GM21423 (cell line): ENCODE data around the gene PLEKHF1.
A peak's percentile ranks its signal among the peaks of the same experiment; 100 is the strongest.
"Not testable (repeated sequence)": the region's sequence is repeated elsewhere in the genome, so short reads cannot be mapped to it uniquely, and the experiment has no call there.

Experiments
- ATAC-seq: cut with Tn5 transposase; IDR thresholded peaks from one replicate; pipeline ENCODE4 v1.9.1; 2021; ENCODE audit warnings: mild to moderate bottlenecking, moderate library complexity; ENCODE audit not compliant: unreplicated experiment

PLEKHF1 gene, protein sequence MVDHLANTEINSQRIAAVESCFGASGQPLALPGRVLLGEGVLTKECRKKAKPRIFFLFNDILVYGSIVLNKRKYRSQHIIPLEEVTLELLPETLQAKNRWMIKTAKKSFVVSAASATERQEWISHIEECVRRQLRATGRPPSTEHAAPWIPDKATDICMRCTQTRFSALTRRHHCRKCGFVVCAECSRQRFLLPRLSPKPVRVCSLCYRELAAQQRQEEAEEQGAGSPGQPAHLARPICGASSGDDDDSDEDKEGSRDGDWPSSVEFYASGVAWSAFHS

DNA sequence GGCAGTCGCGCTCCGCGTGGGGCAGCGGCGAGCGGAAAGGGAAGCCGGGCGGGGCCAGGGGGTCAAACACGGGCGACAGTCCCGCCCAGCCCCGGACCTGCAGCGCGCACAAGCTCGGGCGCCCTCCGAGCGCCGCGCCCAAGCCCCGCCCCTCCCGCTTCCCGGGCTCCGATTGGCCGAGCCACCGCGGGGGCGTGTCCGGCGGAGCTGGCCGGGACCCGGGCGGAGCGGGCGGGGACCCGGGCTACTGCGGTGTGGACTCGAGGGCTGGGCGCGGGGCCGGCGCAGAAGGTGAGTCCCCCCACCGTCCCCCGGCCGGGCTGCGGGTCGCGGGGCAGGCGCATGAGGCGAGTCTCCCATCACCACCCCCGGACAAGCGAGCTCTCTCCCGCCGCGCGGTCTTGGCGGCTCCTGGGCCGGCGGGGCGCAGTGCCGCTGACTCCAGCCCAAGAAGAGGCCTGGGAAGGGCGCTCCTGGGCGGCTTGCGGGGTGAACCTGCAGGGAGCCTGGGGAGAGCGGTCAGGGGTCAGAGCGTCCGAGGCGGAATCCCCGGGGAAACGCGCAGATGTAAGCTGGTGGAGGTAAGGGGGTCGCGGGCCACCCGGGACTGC, at the start of gene PLEKHF1:
TSS of gene PLEKHF1 (plus strand) at position 247 of the 611 bp plus-strand sequence. CDS start 8,379 bp downstream, outside the sequence.
- peak; percentile 88 for ATAC-seq

DNA sequence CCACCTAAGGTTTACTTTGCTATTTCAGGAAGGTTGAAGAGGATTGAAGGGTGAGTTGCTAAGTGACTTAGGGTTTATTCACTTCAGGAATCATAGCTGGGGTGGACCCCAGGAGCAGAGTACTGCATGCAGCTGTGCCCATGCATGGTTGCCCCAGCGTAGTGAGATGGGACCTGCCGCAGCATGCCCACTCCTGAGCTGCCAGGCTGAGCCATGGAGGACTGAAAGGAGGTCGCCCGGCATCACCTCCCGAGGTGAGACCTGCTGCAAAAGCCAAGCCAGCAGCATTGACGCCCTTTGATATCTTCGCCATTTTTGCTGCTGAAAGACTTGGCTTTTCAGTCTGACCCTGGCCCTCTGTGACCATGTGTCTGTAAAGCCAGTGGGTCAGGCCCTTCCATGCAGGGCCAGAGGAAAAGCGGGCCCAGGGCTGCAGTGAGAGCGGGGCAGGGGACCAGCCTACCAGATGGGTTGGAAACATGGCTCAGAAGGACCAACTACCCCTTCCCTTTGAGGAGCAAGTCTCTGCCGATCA, 49.3 kb upstream of the PLEKHF1 start:
- ATAC-seq = no peak

DNA sequence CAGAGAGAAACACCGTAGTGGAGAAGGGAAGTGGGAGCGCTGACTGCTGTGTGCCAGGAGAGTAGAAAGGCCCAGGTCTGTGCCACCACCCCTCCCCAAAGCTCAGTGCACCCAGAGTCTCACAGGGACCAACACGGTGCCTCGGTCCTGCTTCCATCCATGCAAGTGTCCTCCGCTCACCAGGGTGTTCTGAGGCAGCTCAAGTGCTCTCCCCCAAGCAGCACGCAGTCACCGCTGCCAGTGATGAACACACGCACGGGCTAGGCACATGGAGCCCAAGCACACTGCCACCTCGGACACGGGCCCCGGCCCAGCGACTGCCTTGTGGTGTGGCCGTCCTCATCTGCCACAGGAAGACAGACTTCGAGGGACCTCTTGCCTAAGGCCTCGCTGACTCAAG, 48.7 kb upstream of the PLEKHF1 start:
- ATAC-seq = no peak

DNA sequence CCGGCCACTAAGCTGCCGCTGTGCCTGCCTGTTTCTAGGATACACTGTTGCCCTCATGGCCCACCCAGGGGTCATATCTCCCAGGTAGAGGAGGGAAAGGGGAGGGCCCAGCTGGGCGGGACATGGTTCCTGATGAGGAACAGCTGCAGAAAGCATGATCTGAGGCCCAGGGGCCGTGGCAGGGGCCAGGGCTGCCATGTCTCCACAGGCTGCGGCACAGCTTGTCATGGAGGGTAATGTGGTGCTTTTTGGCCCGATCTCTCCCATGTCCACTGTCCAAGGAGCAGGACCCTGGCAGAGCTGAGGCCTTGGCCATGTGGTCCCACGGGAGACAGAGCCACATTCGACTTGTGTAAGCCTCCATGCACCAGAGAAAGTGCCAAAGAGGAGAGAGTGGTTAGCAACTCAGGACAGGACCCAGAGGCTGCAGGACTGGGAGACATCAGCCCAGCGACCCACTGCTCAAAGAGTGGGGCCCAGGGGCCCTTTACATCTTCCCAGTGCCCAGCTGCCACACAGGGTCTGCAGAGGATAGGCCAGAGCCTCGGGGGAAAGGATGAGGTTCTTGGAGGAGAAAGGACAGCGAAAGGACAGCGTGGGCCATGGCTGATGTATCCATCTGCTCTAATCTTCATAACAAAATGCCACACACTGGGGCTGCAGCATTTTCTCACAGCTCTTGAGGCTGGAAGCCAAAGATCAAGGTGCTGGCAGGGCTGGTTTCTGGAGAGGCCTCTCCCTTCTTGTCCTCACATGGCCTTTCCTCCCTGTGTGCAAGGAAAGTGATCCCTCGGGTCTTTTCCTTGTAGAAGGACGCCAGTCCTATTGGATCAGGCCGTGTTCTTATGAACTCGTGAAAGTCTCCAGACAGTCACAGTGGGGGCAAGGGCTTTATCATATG, 47.6 kb upstream of the PLEKHF1 start:
- no peak for ATAC-seq

DNA sequence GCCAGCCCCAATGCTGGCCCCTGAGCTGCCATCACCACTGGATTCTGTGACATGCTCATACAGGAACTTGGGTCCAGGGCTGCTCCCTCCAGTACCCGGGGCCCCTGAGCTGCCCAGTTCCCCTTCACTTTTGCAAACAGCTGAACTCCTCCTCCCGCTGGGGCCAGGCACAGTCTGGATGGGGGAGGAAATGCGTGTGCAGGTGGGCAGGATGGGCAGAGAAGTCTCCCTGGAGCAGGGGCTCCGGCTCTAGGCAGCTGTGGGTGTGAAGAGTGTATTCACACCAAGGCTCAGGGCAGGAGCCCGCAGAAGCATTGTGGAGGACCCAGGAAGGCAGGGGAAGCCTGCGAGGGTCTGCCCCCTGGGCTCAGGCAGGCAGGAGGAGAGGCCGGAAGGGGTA, 46.8 kb upstream of the PLEKHF1 start:
- no peak for ATAC-seq

DNA sequence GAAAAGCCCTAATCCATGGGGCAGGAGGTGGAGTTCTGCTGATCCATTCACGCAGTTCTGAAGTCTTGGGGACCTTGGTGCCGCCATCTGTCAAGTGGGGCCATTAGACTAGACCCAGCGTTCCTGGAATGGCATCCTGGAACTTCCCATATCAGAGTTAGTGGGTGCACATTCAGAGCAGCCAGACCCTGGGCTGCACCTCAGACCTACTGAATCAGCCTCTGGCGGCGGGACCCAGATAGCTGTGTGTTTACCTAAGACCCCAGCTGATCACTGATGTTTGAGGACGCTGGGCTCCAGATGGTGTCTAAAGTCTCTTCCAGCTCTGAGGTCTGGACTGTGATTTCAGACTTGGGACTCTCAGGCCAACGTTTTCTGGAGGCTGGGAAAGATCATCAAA, 46.4 kb upstream of the PLEKHF1 start:
- ATAC-seq = no peak

DNA sequence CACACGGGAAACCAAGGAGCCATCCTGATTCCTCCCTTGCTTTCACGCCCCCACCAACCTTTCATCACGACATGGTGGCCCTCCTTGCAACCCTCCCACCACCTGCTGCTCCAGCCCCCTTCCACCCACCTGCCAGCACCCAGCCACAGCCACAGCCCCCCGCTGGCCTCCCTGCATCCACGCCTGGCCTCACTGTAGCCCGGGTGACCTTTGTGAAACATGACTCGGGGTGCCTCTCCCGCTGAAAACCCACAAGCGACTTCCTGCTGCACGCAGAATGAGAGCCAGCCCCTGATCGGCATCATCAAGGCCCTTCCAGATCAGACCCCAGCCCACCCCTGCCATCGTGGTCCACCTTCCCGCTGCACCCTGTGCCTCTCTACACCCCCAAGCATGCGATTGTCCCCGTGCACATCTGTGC, 44.3 kb upstream of the PLEKHF1 start:
- no peak for ATAC-seq

DNA sequence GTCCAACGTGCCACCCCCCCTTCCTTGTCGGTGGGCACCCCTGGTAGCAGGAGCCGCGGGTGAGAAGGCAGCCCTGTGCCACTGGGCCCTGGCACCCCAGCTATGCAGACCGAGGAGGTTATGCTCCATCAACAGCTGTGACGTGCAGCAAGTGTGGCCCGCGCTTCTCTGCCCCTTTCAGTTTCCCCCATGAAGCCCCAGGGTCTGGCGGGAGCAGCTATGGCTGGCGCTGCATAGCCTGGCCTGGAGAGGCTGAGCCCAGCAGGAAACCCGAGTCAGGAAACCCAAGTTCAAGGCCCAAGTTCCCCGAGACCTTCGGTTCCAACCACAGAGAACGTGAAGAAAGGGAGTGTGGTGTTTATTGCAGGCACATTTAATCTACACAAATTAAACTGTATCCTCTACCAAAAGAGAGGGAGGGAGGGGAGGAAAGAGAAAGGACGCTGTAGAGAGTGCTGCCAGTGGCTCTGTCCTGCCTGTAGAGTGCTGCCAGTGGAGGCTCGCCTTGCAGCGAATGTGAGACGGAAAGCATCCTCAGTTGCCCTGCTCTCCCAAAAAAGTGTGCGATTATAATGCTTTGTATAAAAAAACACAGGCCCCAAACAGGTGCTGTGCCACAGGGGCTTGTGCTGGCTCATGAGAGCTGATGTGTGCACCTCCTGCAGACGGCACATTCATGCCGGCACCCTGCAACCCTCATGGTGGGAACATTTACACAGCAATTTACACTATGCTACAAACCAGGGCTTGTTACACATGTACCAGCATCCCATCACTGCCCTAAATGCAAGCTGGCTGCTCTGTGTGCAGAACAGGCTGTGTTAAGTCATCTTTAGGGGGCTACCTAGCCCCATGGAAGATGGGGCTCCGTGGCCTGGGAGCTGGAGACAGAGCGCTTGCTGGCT, 42.8 kb upstream of the PLEKHF1 start:
- ATAC-seq = no peak

DNA sequence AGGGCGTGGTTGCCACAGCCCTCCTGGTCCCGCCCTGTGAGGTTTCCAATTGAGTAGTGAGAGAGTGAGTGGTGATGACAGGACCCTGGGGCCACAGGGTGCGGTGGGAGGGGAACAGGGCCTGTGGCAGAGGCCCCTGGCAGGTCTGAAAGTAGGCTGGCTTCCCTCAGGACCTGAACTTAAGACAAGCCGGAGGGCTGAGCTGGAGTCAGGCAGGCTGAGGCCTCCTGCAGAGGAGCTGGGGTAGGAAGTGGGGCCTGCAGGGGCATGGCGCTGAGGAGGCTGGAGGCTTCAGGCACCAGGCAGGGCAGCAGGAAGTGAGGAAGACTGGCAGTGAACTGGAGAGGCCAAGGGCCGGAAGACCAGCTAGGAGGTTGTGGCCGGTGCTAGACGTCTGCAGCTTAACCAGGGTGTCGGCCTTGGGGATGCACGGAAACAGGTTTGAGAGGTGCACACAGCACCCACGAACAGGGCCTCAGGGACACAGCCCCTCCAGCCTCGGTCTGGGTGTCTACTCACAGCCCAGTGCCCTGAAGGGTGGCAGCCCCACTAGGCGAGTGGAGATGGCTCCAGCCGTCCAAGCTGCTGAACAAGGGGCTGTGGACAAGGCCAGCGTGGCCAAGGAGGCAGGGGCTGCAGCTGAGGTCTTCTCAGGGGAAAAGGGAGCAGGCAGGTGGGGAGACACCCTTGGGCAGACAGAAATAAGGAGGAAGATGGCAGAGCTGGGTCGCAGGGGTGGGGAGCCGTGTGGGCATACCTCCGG, 41.4 kb upstream of the PLEKHF1 start:
- ATAC-seq = no peak

DNA sequence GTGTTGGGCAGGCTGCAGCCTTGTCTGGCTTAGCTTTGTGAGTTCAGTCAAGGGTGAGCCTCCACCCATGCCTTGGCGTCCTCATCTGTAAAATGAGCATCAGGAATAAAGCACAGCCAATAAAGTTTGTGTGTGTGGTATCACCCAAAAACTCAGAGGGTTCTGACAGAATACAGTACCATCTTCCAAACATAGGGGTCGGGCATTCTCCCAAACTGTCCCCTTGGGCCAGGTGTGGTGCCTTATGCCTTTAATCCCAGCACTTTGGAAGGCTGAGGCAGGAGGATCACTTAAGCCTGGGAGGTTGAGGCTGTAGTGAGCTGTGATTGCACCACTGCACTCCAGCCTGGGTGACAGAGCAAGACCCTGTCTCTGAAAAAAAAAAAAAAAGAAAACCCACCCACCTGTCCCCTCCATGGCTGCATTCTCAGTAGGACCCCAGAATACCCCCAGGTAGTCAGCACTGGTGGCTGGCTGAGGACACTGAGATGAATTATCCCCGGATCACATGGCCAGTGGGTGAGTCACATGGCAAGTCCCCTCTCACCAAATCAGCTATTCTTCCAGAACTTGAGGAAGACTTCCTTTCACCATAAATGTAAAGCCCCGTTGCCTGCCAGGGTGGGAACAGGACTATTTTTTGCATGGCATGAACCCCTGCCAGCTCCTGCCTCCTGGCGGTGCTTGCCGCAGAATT, 40.6 kb upstream of the PLEKHF1 start:
- ATAC-seq = no peak

DNA sequence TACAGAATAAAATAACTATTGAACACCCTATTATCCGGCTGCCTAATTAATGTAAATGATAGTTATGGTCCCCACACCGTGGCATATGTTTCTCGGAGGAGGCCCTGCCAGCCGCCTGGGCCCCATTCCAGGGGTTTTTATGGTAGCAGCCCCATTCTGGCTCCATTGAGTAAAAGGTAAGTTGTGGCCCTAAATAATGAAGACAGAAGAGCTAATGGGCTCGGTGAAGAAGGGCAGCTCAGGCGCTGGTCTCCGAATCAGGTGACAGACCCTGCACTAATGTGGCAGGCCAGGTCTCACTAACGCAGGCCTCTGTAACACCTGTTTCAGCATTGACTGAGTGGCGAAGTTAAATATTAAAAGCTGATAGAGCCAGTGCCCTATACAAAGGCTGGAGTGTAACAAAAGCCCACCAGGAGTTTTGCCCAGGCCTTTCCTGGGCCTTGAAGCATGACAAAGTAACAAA, 40.0 kb upstream of the PLEKHF1 start:
- ATAC-seq = no peak

DNA sequence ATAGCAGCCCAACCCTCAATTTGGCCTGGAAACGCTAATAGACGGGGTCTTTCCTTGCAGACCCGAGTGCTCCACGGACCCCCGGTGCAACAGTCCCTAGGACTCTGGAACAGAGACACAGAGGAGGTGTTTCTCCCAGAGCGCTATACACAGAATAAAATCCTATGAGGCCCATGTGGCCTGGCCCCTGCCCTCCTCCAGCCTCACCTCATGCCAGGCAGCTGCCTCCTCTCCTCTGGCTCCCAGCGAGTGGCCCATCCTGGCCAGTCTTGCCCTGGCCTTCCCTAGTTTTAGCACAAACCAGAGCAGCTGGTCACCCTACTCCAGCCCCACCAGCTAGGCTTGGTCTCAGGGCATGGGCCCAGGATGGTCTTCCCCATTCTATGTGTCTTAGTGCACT, 38.9 kb upstream of the PLEKHF1 start:
- no peak for ATAC-seq

DNA sequence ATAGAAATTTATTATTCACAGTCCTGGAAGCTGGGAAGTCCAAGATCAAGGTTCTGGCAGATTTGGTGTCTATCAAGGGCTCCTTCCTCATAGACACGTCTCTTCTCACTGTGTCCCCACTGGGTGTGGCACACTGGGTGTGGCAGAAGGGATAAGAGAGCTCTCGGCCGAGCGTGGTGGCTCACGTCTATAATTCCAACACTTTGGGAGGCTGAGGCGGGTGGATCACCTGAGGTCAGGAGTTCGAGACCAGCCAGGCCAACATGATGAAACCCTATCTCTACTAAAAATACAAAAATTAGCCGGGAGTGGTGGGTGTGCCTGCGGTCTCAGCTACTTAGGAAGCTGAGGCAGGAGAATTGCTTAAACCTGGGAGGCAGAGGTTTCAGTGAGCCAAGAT, 38.4 kb upstream of the PLEKHF1 start:
- ATAC-seq = not testable (repeated sequence)

DNA sequence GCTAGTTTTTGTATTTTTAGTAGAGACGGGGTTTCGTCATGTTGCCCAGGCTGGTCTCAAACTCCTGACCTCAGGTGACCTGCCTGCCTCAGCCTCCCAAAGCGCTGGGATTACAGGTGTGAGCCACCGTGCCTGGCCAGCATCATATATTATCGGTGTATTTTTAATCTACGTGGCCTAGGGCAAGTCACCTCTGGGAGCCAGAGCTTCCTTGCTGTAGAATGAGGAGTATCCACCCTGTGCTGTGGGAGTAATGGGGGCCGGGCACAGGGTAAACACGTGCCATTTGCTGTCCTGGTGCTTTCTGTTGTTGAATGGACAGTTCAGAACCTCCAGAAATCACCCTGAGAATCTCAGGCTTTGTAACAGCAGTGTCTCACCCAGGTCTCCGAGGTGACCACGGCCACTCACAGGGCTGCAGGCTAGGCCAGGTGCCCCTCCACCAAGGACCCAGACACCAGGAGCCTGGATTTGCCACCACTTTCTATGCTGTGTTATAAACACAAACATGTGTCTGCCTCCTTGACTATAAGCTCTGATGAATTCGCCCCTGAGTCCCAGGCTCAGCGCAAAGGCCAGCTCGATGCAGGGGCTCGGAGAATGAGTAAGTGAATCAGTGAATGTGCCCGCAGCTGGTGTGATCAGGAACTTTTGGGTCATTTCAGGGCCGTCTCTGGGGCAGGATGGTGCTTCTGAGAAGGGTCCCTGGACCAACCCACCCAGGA, 36.4 kb upstream of the PLEKHF1 start:
- ATAC-seq = no peak

DNA sequence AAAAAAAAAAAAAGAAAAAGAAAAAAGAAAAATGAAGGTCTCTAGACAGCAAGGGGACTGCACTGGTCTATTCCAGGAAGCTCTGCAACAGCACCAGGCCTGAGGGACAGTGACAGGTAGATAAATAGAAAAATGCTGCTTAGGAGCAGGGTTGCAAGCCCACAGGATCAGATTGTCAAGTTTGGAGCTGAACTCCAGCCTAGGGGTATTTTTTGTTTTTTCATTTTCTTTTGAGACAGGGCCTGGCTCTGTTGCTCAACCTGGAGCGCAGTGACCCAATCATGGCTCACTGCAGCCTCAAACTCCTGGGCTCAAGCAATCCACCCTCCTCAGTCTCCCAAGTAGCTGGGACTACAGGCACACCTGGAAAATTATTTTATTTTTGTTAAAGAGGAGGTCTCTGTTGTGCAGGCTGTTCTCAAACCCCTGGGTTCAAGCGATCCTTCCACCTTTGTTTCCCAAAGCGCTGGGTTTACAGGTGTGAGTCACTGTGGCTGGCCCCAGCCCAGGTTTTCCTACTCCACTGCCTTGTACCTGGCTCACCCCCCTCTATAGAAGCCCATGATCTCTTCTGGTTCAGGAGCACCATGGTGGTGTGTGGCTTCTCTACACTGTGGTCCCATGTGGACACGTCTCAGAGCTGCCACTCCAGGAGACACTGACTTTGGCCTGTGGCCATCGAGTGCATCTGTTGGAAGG, 35.3 kb upstream of the PLEKHF1 start:
- ATAC-seq = no peak

DNA sequence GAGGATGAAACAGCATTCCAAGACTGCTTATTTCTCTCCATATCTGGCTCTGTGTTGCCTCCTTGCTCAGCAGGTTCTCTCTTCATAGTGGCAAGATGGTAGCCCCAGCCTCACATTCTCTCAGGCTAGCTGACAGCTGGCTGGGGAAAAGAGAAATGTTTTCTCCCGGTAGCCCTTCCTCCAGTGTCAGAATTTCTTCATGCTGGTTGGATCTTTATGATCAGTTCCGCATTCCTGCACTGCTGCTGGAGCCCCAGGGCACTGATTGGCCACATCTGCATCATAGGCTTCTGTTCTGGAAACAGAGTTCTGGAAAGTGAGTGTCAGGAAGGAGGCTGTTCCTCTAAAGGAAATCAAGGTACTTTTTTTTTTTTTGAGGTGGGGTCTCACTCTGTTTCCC, 34.6 kb upstream of the PLEKHF1 start:
- ATAC-seq = no peak

DNA sequence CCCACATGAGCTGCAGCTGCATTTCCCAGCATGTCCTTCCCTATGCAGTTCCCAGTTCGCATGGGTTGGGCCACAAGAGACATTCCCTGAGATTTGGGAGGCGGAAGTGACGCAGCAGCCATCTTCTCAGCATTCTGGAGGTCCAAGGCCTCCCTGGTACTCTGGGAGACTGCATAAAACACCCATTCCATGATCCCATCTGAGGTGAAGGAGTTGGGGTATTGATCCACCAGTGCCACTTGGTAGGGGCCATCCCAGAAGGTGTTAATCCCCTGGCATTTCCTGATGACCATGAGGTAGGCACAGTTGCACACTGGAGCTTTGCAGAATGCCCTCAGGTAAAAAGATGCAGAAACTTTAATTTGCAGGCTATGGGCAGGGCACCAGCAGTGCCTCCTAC, 33.8 kb upstream of the PLEKHF1 start:
- no peak for ATAC-seq

DNA sequence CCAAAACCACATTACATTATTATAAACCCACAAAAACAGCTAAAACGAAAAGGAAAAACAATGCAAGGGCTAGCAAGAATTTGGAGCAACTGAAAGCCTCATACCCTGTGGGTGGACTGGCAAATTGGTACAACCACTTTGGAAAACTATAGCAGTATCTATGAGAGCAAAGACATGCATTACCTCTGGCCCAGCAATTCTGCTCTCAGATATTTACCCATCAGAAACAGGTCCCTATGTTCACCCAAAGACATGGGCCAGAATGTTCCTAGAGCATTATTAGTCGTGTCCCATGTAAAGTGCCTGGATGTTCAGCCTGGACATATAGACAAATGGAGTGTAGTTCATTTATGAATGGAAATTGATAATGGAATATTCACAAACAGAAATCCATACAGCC, 31.3 kb upstream of the PLEKHF1 start:
- no peak for ATAC-seq
